Fibroblast of pulmonary artery (primary cell): Measurements from ENCODE around the gene EVL.

Source experiments
- DNase-seq: peaks from one replicate; pipeline ENCODE4 v3.0.0-alpha.2; 2010; ENCODE audit warnings: low read depth
- H3K4me3 ChIP-seq: replicated peaks from 2 replicates; pipeline ENCODE4 v1.5.1; 2011; ENCODE audit warnings: low read depth, mild to moderate bottlenecking, control low read depth, low read length, moderate library complexity
- TF ChIP-seq, protein P1 (sequence below): IDR thresholded peaks from 2 replicates; pipeline ENCODE4 v1.5.1; 2011; ENCODE audit warnings: mild to moderate bottlenecking, control low read depth, low read length, inconsistent platforms; ENCODE audit errors: missing control alignments

EVL gene

DNA sequence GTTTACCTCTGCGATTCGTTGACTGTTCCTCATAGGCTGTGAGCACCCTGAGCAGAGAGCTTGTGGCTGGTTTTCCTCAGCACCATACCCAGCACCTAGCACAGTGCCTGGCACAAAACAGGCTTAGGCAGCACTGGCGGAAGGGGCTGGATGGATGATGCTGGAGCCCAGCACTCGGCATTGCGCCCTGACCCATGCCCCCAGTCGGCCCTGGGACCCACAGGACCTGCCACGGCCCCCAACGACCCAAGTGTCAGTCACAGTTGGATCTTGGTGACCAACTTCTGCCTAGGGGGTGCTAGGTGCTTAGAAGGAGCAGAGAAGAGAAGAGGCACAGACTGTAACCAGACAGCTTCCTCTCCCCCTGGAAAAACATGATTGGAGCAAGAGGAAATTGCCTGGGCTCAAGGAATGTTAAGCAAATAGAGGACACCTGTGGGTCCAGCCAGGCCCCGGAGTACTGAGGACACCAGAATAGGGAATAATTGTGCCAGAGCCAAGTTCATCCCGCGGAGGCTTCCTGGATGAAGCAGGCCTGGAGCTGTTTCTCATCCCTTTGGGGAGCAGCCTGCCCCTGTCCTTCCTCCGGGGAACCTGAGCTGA, 62.7 kb downstream of the EVL start:
- DNase-seq, result no peak
- TF ChIP-seq, protein P1, sequence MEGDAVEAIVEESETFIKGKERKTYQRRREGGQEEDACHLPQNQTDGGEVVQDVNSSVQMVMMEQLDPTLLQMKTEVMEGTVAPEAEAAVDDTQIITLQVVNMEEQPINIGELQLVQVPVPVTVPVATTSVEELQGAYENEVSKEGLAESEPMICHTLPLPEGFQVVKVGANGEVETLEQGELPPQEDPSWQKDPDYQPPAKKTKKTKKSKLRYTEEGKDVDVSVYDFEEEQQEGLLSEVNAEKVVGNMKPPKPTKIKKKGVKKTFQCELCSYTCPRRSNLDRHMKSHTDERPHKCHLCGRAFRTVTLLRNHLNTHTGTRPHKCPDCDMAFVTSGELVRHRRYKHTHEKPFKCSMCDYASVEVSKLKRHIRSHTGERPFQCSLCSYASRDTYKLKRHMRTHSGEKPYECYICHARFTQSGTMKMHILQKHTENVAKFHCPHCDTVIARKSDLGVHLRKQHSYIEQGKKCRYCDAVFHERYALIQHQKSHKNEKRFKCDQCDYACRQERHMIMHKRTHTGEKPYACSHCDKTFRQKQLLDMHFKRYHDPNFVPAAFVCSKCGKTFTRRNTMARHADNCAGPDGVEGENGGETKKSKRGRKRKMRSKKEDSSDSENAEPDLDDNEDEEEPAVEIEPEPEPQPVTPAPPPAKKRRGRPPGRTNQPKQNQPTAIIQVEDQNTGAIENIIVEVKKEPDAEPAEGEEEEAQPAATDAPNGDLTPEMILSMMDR, result no peak
- no peak overlapping the region for H3K4me3 ChIP-seq

GRCh38 chr14:100128688-100129087, 63.5 kb downstream of the EVL start:
- DNase-seq, result no peak
- TF ChIP-seq, protein P1, result no peak
- H3K4me3 ChIP-seq, result no peak overlapping the region

- TF ChIP-seq, protein P1, result no peak
- peak; percentile 51 for DNase-seq
- H3K4me3 ChIP-seq, result no peak overlapping the region
Measured at GRCh38 chr14:100129161-100129589, 64.0 kb downstream of the EVL start.

- no peak for DNase-seq
- TF ChIP-seq, protein P1, result no peak
- no peak overlapping the region for H3K4me3 ChIP-seq
Measured at GRCh38 chr14:100130521-100130920, 65.3 kb downstream of the EVL start.

- TF ChIP-seq, protein P1, result no peak
- no peak for DNase-seq
- H3K4me3 ChIP-seq, result no peak overlapping the region
Measured at GRCh38 chr14:100131181-100131580, 66.0 kb downstream of the EVL start.

- H3K4me3 ChIP-seq, result no peak overlapping the region
- TF ChIP-seq, protein P1, result no peak
- no peak for DNase-seq
Measured at GRCh38 chr14:100132161-100132902, 67.1 kb downstream of the EVL start.
